COLO668 (cell line): ENCODE data around the gene FIGNL2.
A peak's percentile ranks its signal among the peaks of the same experiment; 100 is the strongest.
"Not testable (repeated sequence)": the region's sequence is repeated elsewhere in the genome, so short reads cannot be mapped to it uniquely, and the experiment has no call there.

Experiments
- DNase-seq: peaks from one replicate; lab custom pipeline; 2025; ENCODE audit not compliant: unreplicated experiment; lab: John Stamatoyannopoulos, UW

Gene FIGNL2, protein sequence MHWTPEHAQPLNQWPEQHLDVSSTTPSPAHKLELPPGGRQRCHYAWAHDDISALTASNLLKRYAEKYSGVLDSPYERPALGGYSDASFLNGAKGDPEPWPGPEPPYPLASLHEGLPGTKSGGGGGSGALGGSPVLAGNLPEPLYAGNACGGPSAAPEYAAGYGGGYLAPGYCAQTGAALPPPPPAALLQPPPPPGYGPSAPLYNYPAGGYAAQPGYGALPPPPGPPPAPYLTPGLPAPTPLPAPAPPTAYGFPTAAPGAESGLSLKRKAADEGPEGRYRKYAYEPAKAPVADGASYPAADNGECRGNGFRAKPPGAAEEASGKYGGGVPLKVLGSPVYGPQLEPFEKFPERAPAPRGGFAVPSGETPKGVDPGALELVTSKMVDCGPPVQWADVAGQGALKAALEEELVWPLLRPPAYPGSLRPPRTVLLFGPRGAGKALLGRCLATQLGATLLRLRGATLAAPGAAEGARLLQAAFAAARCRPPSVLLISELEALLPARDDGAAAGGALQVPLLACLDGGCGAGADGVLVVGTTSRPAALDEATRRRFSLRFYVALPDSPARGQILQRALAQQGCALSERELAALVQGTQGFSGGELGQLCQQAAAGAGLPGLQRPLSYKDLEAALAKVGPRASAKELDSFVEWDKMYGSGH

DNA sequence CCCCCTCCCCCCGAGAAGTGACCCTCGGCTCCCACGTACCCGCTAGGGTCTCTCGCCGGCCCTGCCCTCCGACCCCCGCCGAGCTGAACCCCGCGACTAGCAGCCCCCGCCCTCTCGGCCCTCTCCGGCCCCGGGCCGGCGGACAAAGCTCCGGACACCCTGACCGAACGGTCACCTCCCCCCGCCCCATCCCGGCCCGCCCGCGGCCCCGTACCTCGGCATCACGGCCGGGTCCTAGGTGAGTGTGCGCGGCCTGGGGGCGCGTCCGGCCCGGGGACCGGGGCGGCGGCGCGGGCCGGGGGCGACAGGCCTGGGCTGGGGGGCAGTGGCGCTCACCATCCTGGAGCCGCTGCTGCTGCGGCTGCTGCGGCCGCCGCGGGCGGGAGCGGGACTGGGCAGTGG is at the start of gene FIGNL2:
FIGNL2 (minus strand) TSS at position 393 of the 402 bp plus-strand sequence. CDS start 26,305 bp downstream, outside the sequence.
- DNase-seq, result no peak

DNA sequence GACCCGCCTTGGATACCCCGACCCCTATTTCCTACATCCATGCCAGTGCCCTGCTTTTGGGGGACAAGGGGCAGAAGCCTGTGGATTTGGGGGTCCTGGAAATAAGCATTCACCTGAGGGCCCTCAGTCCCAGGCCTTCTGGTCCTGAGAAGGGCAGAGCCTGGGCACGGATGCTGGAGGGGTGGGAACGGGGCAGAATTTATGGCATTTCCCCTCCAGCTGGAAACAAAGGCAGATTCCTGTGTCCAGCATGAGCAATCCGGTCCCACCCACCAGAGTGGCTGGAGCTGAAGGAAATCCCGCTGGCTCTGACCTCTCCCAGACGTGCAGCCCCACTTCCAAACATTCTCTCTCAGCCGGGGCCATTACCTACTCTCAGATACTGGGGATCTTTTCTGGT is 48.7 kb upstream of the FIGNL2 start:
- DNase-seq, result no peak

DNA sequence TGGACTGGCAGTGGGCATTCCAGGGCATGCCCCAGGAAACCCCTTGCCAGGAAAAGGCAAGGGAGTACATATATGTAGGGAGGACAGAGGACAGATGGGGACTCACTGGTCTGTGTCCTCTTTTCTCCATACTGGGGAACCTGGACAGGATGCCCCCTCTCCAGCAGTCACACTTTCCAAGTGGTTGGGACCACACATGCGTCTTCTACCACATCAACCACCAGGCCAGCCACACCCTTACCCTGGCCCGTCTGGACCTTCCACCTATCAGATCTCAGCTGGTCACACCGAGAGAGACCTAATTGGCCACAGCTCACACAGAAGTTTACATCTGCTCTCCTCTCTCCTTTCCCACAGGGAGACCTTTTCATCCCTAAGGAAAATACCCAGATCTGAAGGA is 47.7 kb upstream of the FIGNL2 start:
- DNase-seq, result no peak

- no peak for DNase-seq
These were observed 47.0 kb upstream of the FIGNL2 start for GRCh38 chr12:51895378-51896135.

- DNase-seq, result no peak
These were observed 45.3 kb upstream of the FIGNL2 start for GRCh38 chr12:51893786-51894185.

DNA sequence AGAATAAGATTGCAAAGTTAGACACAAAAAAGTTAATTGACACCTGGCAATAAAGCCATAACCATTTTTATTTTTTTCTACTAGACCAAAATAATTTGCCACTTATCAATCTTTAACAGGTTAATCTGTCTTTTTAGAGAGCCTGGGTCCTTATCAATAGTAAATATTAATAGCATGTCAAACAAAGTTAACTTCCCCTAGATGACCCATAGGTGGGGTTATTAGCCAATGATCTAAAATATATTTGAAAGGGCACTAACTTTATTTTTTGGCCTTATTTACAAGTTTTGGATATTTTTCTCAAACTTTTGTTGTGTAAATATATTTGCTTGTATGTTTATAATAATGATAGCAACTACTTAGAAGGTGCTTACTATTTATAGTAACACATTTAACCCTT is 43.3 kb upstream of the FIGNL2 start:
- DNase-seq, result no peak

GRCh38 chr12:51890511-51891171 is 42.1 kb upstream of the FIGNL2 start:
- DNase-seq, result no peak

DNA sequence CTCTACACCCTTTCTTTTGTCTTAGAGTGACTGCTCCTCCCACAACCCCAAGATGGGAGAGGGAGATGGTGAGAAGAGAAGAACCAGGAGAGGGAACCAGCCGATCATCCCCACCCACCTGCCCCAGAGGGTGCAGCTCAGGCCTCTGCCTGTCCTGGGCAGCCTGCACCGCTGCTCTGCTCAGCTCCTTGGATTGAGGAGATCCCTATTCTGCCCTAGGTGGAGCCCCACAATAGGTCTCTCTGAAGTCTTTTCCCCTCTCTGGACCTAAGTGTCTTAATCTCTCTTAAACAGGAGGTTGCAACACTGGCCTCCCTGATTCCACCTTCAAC is 41.6 kb upstream of the FIGNL2 start:
- no peak for DNase-seq

DNA sequence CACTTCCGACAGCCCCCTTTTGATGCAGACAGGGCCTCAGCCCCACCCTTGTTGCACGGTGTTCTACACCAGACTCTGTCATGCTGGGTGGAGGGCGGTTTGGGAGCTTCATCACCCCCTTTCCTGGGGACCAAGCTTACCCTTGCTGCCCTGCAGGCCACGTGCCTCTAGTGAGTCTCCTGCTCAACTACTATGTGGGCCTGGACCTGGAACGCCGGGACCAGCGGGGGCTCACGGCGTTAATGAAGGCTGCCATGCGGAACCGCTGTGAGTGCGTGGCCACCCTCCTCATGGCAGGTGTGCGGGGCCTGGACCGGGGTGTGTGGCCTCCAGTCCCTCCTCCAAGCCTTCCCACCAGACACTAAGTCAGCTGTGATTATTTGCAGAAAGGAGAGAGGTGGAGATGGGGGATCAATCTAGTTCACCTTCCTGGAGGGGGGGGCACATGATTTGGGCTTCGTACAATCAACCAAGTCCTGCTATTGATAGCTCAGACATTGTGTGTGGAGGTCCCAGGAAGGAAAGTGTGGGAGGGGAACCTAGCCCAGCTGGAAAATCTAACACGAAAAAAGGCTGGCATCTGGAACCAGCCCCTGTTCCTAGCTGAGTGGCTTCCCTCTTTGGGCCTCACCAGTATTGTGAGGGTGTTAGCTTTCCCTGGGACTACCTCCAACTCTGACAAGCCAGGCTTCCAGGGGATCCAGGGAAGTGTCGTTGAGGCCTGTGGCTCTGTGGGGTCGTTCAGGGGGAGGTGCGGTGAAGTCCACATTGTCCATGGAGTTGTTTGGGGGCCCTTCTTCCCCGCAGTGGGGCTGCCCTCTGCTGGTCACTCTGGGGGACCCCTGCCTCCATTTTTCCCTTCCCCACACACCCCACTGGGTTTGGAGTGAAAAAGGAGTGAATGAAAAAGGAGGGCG is 41.0 kb upstream of the FIGNL2 start:
- DNase-seq, result no peak

DNA sequence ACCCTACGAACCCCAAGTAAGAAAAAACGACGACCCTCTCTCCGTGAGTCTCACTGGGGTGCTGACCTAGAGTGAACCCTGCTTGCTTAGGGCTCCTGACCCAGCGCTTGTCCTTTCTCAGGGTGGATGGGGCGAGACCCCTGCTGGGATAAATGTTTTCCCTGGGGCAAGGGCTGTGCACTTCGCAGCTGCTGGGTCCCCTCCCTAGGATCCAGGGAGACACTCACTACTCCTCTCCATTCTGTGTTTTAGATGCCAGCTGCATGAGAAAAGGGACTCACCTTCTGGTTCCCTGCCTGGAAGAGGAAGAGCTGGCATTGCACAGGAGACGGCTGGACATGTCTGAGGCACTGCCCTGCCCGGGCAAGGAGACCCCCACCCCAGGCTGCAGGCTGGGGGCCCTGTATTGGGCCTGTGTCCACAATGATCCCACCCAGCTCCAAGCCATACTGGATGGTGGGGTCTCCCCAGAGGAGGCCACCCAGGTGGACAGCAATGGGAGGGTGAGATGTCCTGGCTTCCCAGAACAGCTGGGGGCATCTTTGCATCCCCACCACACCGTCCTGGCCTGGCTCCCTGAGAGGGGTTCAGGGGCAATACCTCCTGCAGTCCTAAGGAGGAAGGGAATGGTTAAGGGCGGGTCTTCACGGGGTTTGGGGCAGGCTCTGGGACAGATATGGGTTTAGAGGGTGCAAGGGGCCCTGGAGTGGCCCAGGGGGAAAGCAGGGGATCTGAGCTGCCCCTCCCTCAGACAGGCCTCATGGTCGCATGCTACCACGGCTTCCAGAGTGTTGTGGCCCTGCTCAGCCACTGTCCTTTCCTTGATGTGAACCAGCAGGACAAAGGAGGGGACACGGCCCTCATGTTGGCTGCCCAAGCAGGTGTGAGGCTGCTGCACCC is 40.0 kb upstream of the FIGNL2 start:
- DNase-seq, result no peak

GRCh38 chr12:51887476-51888315 is 39.2 kb upstream of the FIGNL2 start, which contains the start of gene ANKRD33:
Gene ANKRD33, plus strand, starts transcription at chr12:51888103. Its CDS starts 84 bp downstream, at chr12:51888187.
- peak; percentile 17 for DNase-seq

DNA sequence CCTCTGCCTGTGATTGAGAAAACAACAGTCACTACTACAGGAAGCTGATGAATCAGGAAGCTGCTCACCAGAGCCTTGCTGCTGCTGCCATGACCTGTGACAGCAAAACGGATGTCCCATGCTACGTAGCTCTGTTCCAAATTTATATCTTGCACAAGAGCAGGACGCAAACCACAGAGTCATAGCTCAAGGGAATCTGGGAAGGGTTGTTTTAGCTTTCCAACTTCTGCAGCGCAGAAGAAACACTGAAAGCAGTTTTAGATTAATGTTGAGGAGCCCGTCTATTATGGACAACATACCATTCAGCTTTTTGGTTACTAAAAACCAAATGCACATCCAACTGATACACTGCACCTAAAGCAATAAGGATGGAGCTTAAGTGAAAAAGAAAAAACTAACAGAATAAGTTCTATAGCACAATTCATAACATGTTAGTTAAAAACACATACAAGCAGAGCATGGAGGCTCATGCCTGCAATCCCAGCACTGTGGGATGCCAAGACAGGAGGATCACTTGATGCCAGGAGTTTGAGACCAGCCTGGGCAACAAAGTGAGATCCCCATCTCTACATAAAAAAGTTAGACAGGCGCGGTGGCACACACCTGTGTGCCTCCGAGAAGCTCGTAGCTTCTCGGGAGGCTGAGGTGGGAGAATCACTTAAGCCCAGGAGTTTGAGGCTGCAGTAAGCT is 37.6 kb upstream of the FIGNL2 start:
- DNase-seq, result no peak

GRCh38 chr12:51885294-51886020 is 36.9 kb upstream of the FIGNL2 start:
- DNase-seq, result not testable (repeated sequence)

- no peak for DNase-seq
These were observed 36.2 kb upstream of the FIGNL2 start for GRCh38 chr12:51884676-51885229.

- DNase-seq, result no peak
These were observed 35.6 kb upstream of the FIGNL2 start for GRCh38 chr12:51883998-51884675.

DNA sequence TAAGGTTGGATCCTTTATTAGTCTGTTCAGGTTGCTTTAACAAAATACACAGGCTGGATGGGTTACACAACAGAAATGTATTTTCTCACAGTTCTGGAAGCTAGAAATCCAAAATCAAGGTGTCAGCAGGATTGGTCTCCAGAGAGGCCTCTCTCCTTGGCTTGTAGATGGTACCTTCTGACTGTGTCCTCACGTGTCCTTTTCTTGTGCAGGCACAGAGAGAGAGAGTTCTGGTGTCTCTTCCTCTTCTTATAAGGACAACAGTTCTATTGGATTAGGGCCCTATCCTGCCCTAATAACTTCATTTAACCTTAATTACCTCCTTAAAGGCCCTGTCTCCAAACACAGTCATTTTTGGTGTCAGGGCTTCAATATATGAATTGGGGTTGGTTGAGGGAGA is 34.8 kb upstream of the FIGNL2 start:
- DNase-seq, result no peak
